CD4-positive, alpha-beta T cell treated with Interleukin-10 for 1 hour (primary cell): ENCODE data around the gene BRINP2.

Experiments
- DNase-seq: peaks from one replicate; pipeline ENCODE4 v3.0.0-alpha.2; 2020

BRINP2 gene

GRCh38 chr1:177227978-177228692, 57.4 kb downstream of the BRINP2 start:
- DNase-seq: no peak

- DNase-seq: no peak
Measured at GRCh38 chr1:177228693-177229065, 57.9 kb downstream of the BRINP2 start.

GRCh38 chr1:177229781-177230180, 59.0 kb downstream of the BRINP2 start:
- no peak for DNase-seq

- no peak for DNase-seq
Measured at GRCh38 chr1:177230228-177231016, 59.7 kb downstream of the BRINP2 start.

- DNase-seq: no peak
Measured at GRCh38 chr1:177235350-177235749, 64.6 kb downstream of the BRINP2 start.

GRCh38 chr1:177236962-177237361, 66.2 kb downstream of the BRINP2 start:
- DNase-seq: no peak

- DNase-seq: no peak
Measured at GRCh38 chr1:177238967-177239366, 68.2 kb downstream of the BRINP2 start.

GRCh38 chr1:177239792-177240191, 69.0 kb downstream of the BRINP2 start:
- no peak for DNase-seq

GRCh38 chr1:177243773-177244172, 73.0 kb downstream of the BRINP2 start:
- no peak for DNase-seq

- DNase-seq: no peak
Measured at GRCh38 chr1:177246710-177247580, 76.2 kb downstream of the BRINP2 start.

GRCh38 chr1:177247623-177248176, 76.9 kb downstream of the BRINP2 start:
- DNase-seq: no peak

- no peak for DNase-seq
Measured at GRCh38 chr1:177248258-177248657, 77.5 kb downstream of the BRINP2 start.

GRCh38 chr1:177249231-177249630, 78.5 kb downstream of the BRINP2 start:
- no peak for DNase-seq

GRCh38 chr1:177252877-177253276, 82.1 kb downstream of the BRINP2 start:
- DNase-seq: no peak

GRCh38 chr1:177255411-177255810, 84.7 kb downstream of the BRINP2 start:
- no peak for DNase-seq

GRCh38 chr1:177256153-177257075, 85.7 kb downstream of the BRINP2 start:
- DNase-seq: no peak

GRCh38 chr1:177257128-177257527, 86.4 kb downstream of the BRINP2 start:
- no peak for DNase-seq

GRCh38 chr1:177257576-177257975, 86.8 kb downstream of the BRINP2 start:
- no peak for DNase-seq

GRCh38 chr1:177270863-177271262, 100.1 kb downstream of the BRINP2 start:
- no peak for DNase-seq

GRCh38 chr1:177273141-177273540, 102.4 kb downstream of the BRINP2 start:
- DNase-seq: no peak

GRCh38 chr1:177274687-177275211, 104.0 kb downstream of the BRINP2 start:
- no peak for DNase-seq

GRCh38 chr1:177275736-177276135, 105.0 kb downstream of the BRINP2 start:
- DNase-seq: no peak
